UCSD-AML1 (cell line): Measurements from ENCODE around the gene FYN.
"Not testable (repeated sequence)": the region's sequence is repeated elsewhere in the genome, so short reads cannot be mapped to it uniquely, and the experiment has no call there.

Experiments used
- DNase-seq: peaks from one replicate; lab custom pipeline; 2025; ENCODE audit not compliant: unreplicated experiment; lab: John Stamatoyannopoulos, UW

FYN gene

DNA sequence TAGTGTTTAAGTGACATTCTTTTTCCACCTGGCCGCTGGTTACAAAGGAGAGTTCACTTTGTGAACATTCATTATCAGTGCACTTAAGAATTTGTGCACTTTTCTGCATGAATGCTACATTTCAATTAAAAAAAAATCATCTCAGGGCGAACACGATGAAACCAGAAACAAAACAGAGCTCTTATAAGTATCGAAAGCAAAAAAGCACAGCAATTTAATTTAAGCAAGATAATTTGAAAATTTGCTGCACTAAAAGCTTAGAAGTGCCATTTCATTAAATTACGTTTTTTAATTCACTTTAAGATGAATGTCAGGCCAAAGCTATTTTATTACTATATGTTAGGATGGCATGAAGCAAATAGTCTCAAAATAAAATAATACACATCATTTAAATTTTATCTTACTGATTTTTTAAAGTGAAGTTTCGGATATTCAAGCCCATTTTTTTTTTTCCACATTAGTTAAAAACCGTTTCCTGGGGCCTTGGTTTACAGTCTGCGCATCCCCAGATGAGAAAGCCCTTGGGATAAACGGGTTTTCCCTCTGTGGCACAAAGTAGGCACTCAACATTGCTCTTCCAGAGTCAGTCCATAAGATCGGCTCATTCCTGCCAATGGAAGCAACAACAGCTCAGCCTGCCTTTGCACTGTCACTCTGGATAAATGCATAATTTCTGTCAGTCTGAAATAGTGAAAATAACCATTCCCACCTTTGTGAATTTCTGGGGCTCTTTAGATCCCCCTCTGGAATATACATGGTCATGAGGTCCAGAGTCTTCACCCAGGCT, 80.1 kb downstream of the FYN start:
- DNase-seq = no peak

DNA sequence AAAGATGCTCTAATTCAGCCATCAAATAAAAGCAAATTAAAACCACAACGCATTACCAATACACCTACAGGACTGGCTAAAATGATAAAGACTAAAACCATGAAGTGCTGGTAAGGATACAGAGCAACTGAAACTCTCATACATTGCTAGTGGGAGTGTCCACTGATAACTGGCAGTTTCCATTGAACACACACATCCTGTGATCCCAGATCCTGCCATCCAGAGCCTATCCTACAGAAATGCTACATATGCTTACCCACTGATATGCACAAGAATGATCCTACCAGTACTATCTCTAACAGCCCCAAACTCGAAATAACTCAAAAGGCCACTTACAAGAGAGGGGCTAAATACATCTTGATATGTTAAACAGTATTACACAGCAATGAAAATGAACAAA, 81.0 kb downstream of the FYN start:
- no peak for DNase-seq

DNA sequence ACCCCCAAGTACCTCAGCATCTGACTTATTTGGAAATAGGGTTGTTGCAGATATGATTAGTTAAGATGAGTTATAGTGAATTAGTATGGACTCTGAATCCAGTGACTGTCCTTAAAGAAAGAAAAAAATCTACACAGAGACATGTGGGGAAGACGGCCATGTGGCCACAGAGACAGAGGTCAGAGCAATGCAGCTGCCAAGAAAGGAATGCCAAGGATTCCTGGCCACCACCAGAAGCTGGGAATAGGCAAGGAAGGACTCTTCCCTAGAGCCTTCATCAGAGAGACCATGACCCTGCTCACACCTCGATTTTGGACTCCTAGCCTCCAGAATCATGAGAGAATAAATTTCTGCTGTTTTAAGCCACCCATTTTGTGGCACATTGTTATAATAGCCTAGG, 81.8 kb downstream of the FYN start:
- DNase-seq = no peak

GRCh38 chr6:111789598-111789997, 83.7 kb downstream of the FYN start:
- DNase-seq = no peak

GRCh38 chr6:111788379-111789276, 84.6 kb downstream of the FYN start:
- DNase-seq = no peak

DNA sequence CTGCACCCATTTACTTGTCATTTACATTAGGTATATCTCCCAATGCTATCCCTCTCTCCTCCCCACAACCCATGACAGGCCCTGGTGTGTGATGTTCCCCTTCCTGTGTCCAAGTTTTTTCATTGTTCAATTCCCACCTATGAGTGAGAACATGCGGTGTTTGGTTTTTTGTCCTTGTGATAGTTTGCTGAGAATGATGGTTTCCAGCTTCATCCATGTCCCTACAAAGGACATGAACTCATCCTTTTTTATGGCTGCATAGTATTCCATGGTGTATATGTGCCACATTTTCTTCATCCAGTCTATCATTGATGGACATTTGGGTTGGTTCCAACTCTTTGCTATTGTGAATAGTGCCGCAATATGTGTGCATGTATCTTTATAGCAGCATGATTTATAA, 87.1 kb downstream of the FYN start:
- not testable (repeated sequence) for DNase-seq

DNA sequence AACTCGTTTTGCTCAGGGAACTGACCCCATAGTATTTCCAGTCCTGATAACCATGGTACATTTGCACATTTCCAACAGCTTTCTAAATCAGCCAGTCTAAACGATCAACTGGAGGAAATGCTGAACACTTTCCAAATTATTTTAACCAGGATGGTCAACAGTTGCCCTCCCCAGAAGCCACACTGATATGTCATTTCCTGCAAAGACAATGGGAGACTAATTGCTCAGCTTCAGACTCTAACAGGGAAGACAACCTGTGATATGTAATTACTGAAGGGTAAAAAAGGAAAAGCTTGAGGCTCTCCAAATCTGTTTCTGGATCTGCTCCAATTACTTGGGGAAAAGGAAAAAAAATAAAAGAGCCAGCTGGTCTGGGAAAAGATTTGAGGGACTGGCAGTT, 88.8 kb downstream of the FYN start:
- DNase-seq = no peak

GRCh38 chr6:111782887-111783466, 90.3 kb downstream of the FYN start:
- no peak for DNase-seq

DNA sequence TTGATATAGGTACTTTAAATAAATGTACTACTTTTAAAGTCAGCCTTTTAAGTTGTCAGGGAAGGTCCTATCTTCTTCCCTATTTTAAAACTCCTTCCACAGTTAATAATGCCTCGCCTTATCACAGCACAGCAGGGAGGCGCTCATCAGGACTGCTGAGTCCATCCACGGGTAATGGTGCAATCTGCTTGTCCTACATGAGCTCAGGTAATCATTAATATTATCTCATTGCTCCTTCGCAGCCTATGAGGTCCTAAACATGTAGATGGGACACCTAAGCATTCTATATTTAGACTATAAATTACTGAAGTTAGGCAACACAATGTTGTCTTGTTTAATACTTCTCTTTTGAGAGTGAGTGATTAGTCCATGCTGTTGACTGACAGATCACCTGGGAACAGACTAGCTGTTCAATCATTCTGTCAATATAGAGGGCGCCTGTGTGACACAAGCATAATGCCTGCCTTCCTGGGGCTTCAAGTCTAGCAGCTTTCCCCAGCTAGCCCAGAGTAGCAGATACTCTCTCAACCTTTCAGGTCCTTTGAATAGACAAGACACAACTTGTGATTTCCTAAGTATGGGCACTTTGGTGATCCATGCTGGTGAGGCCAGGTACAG, 91.0 kb downstream of the FYN start:
- DNase-seq = no peak

DNA sequence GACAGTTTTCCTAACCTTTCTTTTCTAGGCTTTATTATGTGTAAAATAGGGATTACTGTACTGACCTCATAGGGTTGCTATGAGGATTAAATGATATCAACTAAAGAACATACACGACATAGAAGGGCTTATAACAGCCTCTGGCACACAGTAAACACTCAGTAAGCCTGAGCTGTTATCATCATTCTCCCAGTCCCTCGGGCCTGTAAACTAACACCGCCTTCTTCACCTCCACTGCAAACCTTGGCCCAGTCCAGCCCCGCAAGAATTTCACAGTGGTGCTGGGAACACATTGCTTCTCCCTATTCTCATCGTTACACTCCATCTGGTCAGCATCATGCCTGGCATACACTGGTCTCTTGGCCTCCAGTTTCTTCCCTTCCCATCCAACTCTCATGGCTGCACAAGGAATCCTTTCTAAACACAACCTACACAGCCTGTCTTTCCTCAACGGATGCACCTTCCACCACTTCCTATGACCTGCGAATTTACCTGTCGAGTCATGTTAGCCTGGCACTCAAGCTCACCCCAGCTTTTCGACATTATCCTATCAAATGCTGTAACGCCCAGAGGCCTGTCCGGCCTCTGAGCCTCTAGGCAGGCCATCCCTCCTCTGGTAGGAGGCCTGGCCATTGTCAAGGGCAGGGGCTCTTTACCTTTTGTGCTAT, 92.1 kb downstream of the FYN start:
- no peak for DNase-seq

DNA sequence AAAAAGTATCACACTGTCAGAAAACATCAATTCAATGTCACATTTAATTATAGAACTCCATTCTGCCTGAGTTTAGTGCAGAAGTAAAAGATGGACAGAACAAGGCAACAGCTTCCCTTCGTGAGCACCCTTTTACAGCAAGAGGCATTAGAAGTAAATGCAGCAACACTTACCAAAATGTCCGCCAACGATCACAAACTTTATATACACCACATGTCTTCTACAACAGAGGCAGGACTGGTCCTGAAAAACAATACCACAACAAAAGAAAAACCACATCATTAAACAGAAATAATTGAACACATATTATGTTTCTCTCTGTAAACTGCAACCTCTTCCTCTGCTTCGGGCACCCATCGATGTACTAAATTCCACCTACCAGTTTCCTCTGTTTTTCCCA, 92.9 kb downstream of the FYN start:
- no peak for DNase-seq

GRCh38 chr6:111779660-111780059, 93.6 kb downstream of the FYN start:
- no peak for DNase-seq

GRCh38 chr6:111779031-111779430, 94.2 kb downstream of the FYN start:
- no peak for DNase-seq

DNA sequence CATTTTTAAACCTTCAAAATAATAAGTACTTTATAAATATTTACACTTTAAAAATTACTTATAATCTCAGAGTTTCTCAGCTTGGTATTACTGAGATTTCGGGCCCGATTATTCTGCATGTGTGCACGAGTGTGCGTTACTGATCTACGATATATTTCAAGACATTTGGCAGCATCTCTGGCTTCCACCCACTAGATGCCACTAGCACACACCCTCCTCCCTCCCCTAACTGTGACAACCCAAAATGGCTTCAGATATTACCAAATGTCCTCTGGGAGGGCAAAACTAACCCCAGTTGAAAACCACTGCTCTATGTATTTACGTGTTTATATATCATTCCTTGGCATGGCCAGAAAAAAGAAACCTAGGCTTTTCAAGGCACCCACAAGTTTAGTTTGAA, 95.9 kb downstream of the FYN start:
- no peak for DNase-seq

GRCh38 chr6:111776236-111777221, 96.7 kb downstream of the FYN start:
- no peak for DNase-seq

DNA sequence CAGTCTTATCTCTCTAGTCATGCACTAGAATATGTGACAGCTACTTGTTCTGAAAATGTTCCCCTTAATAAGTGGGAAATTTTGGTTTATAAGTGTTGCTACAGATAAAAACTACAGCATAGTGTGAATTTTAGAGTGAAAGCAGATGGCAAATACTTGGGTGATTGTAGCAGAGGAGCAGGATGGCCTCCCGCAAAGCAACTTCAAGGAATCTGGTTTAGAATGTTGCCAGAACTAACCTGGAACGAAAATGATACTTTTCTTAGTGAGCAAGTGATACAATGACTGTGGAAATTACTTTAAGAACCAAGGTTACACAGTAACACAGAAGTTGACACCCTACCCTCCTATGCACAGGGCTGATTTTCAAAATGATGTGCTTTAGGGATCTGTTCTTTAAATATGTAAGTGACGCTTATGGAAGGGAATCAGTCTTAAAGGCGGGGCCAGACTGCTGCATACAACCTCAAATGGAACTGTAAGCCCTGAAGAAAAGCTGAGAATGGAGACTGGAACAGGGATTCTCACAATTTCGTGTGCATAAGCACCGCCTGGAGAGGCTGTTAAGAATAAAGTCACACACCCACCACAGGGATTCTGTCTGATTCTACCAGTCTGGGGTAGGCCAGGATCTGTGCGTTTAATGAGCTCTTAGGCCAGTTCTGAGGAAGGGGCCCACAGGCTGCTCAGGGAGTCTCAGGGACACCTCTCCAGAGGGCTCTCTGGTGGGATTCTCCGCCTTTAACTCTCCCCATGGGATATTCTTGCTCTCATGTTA, 97.9 kb downstream of the FYN start:
- no peak for DNase-seq

- DNase-seq = no peak
Measured at GRCh38 chr6:111774346-111774703, 98.9 kb downstream of the FYN start.

DNA sequence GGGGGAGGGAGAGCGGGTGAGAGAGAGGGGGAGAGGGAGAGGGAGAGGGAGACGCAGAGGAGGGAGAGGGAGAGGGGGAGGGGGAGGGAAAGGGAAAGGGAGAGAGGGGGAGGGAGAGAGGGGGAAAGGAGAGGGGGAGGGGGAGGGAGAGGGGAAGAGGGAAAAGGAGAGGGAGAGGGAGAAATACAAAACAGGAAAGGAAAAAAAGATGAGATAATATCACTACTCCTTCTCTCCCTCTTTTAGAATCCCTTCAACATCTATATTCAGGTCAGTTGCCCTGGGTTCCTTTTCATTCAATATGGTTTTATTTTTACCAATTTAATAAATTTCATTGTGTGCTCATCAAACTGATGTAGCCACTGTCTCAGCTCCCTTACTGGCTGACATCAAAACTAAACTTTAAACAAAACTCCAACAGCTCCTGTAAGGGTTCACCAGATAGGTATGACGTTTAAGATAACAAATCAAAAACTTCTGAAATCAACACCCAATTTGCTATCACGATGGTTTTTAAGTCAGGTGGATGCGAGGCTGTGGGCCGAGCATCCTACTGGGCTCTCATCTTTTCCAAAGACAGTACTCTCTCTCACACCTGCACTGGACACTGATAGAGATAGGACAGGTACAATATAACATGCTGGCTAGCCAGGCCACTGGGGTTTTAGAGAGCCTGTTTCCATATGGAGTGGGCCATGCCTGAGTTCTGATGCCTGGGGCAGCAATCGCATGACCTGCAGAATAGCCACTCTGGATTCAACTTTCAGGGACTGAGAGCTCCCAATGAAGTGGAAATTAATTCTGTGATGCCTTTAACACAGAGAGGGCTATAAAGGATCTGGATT, 99.5 kb downstream of the FYN start:
- DNase-seq = no peak
